Fibroblast of the aortic adventitia (primary cell): ENCODE data around the gene C5AR2. TPM values are rescaled to one million over a fixed set of nuclear protein-coding genes. Genes with fewer than 3 reads are reported as not detected.
A peak's percentile ranks its signal among the peaks of the same experiment; 100 is the strongest.

ENCODE experiments used
- DNase-seq: peaks from one replicate; pipeline ENCODE4 v3.0.0-alpha.2; 2010; ENCODE audit warnings: low read depth
- H3K4me3 ChIP-seq: 2 replicates; pipeline ENCODE4 v1.5.1; 2011; ENCODE audit warnings: low read depth, mild to moderate bottlenecking, control low read depth, low read length, moderate library complexity
- total RNA-seq: library from RNA; depleted of rRNA; stranded (reverse); fragments of >200 nt; gene quantifications from 2 replicates; pipeline ENCODE4 v1.2.3, GENCODE V29; 2012; ENCODE audit warnings: low replicate concordance
- TF ChIP-seq, protein P1 (sequence below): IDR thresholded peaks from 2 replicates; pipeline ENCODE4 v1.5.1; 2011; ENCODE audit warnings: mild to moderate bottlenecking, low read length, control low read depth, inconsistent platforms; ENCODE audit not compliant: insufficient read depth

C5AR2 gene
- total RNA-seq, 1 donor, result 0.63 TPM

DNA sequence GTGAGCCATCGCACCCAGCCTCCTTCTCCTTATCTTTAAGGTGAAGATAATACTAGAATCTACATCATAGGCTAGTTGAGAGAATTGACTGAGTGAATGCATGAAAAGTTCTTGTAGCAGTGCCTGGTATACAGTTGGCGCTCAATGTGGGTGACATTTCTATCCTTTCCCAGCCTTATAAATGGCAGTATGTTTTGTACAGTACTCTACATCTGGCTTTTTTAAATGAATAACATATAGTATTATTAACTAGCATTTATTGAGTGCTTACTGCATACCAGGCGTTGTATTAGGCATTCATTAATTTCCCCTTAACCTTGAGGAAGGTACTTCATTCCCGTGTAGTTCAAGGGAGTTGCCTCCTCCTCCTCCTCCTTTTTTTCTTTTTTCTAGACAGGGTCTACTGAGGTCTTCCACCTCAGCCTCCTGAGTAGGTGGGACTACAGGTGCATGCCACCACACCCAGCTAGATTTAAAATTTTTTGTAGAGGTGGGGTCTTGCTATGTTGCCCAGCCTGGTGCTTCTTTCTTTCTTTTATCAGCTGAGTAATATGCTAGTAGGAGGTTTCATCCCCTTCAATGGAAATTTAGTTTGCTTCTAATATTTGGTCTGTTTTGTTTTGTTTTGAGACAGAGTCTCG is 19.5 kb upstream of the C5AR2 start:
- TF ChIP-seq, protein P1, sequence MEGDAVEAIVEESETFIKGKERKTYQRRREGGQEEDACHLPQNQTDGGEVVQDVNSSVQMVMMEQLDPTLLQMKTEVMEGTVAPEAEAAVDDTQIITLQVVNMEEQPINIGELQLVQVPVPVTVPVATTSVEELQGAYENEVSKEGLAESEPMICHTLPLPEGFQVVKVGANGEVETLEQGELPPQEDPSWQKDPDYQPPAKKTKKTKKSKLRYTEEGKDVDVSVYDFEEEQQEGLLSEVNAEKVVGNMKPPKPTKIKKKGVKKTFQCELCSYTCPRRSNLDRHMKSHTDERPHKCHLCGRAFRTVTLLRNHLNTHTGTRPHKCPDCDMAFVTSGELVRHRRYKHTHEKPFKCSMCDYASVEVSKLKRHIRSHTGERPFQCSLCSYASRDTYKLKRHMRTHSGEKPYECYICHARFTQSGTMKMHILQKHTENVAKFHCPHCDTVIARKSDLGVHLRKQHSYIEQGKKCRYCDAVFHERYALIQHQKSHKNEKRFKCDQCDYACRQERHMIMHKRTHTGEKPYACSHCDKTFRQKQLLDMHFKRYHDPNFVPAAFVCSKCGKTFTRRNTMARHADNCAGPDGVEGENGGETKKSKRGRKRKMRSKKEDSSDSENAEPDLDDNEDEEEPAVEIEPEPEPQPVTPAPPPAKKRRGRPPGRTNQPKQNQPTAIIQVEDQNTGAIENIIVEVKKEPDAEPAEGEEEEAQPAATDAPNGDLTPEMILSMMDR, result no peak
- no peak for DNase-seq
- no peak overlapping the region for H3K4me3 ChIP-seq

DNA sequence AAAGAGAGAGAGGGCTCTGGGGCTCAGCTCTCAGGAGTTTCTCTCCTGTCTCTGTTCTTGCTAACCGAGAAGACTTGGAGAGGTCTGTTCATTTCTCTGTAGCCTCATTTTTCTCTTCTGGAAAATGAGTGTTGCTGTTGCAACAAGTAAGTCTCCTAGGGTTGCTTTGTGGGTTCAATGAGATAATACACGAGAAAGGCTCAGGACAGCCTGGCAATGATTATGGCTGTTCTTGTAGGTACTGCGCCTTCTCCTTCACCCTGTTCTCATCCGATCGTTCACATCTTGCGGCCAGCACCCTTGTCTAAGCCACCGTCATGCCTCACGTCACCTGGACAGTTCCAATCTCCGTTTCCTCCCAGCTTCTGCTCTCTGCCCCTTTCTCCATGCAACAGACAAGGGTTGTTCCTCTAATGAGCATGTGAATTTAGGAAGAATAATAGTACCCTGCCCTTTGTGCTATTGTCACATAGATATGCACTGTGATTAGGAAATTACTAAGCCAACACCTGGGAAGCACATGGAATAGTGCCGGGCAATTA is 18.1 kb upstream of the C5AR2 start:
- no peak overlapping the region for H3K4me3 ChIP-seq
- TF ChIP-seq, protein P1, result no peak
- DNase-seq, result no peak

DNA sequence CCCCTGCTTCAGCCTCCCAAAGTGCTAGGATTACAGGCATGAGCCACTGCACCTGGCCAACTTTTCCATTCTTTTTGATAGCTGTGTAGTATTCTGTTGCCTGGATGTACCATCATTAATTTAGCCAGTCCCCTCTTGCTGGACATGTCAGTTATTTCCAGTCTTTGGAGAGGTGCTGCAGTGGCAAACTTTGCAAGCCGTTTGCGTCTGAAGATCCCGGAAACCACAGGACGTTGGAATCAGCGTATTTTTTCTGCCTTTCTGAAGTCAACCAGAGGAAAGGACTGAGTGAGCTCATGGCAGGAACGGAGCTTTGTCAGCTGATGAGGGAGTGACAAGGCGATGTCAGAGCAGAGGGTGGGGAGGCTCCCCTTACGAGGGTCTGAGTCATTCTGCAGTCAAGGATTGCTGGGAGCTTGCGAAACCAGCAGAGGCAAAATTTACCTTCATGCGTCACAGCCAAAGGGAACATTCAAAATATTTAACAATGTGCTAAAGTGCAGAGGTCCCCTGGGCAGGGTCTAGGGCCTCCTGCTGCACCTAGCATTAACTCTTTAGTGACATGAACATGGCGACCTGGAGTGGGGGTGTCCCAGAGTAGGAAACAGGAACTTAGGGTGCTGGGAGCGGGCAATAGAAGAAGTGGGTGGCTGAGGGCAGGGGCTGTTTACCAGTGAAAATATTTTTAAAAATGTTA is 16.7 kb upstream of the C5AR2 start:
- peak; percentile 94 for DNase-seq
- TF ChIP-seq, protein P1, result no peak
- no peak overlapping the region for H3K4me3 ChIP-seq

DNA sequence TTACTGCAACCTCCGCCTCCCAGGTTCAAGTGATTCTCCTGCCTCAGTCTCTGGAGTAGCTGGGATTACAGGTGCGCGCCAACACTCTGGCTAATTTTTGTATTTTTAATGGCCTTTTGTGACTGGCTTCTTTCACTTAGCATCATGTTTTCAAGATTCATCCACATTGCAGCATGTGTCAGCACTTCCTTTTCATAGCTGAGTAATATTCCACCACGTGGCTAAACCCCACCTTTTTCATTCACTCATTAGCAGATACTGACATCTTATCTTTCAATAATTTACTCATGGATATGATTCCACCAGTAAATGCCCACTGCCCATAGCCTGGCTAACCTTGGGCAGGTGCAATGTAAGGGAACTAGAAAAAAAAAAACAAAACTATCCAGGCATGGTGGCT is 15.5 kb upstream of the C5AR2 start:
- H3K4me3 ChIP-seq, result no peak overlapping the region
- TF ChIP-seq, protein P1, result no peak
- no peak for DNase-seq

DNA sequence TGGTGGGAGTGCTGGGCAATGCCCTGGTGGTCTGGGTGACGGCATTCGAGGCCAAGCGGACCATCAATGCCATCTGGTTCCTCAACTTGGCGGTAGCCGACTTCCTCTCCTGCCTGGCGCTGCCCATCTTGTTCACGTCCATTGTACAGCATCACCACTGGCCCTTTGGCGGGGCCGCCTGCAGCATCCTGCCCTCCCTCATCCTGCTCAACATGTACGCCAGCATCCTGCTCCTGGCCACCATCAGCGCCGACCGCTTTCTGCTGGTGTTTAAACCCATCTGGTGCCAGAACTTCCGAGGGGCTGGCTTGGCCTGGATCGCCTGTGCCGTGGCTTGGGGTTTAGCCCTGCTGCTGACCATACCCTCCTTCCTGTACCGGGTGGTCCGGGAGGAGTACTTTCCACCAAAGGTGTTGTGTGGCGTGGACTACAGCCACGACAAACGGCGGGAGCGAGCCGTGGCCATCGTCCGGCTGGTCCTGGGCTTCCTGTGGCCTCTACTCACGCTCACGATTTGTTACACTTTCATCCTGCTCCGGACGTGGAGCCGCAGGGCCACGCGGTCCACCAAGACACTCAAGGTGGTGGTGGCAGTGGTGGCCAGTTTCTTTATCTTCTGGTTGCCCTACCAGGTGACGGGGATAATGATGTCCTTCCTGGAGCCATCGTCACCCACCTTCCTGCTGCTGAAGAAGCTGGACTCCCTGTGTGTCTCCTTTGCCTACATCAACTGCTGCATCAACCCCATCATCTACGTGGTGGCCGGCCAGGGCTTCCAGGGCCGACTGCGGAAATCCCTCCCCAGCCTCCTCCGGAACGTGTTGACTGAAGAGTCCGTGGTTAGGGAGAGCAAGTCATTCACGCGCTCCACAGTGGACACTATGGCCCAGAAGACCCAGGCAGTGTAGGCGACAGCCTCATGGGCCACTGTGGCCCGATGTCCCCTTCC is 11.8 kb upstream of the C5AR2 start:
- TF ChIP-seq, protein P1, result no peak
- H3K4me3 ChIP-seq, result no peak overlapping the region
- no peak for DNase-seq

DNA sequence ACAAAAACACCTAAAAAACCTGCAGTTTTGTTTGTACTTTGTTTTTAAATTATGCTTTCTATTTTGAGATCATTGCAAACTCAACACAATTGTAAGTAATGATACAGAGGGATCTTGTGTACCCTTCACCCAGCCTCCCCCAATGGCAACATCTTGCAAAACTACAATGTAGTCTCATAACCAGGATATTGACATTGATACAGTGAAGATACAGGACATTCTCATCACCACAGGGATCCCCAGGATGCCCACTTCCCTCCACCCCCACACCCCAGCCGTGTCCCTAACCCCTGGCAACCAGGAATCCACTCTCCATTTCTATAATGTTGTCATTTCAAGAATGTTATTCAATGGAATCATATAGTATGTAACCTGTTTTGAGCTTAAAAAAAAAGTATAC is 10.3 kb upstream of the C5AR2 start:
- DNase-seq, result no peak
- H3K4me3 ChIP-seq, result no peak overlapping the region
- TF ChIP-seq, protein P1, result no peak
